ENCODE measurements around the gene SLC6A12.
A peak's percentile ranks its signal among the peaks of the same experiment; 100 is the strongest.

The SLC6A12 gene

GRCh38 chr12:162467-163307 lies 51.3 kb downstream of the SLC6A12 start:
- no peak for DNase-seq (ENCODE audit: low spot score)

- no peak for DNase-seq (ENCODE audit: low spot score)
Measured at GRCh38 chr12:161823-162222, 52.1 kb downstream of the SLC6A12 start.

DNA sequence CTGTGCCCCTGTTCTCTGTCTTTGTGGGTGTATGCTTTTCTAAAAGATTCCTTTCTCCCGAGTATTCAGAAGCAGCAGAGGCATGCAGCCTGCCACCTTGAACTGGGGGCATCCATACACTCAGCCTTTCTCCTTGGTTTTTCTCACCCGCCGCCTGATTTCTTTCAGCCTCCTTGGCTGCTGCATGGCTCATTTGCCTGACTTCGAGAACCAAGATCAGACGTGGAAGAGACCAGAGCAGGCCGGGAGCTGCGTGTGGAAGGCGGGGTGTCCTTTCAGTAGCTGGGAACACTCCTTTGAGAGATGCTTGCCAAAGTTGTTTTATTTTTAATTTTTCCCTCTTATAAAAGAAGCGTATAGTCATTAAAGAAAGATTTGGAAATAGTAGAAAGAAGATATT lies 53.1 kb downstream of the SLC6A12 start:
- no peak for DNase-seq (ENCODE audit: low spot score)

DNA sequence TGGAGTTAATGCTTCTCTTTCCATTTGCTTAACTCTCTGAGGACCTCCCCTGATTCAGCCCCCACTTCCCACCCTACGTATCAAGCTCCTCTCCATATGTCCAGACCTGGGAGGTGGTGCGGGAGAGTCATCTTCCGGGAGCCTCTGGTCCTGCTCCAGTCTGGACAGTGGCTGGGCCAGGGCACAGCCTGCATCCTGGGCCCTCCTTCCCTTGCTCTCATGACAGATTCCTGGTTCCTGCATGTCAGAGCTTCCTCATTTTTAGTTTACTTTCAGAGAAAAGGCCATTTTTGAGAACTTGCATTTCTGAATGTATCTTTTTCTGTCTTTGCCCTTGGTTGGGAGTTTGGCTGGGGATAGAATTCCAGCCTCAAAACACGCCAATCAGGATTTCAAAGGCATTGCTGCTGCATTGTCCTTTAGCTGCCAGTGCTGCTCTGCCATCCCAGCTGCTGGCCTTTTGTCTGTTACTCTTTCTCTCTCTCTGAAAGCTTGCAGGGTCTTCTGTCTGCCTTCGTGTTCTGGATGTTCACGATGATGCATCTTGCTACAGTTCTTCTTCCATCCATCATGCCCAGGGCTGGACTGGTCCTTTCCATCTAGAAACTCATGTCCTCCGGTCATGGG lies 54.7 kb downstream of the SLC6A12 start:
- no peak for DNase-seq (ENCODE audit: low spot score)

DNA sequence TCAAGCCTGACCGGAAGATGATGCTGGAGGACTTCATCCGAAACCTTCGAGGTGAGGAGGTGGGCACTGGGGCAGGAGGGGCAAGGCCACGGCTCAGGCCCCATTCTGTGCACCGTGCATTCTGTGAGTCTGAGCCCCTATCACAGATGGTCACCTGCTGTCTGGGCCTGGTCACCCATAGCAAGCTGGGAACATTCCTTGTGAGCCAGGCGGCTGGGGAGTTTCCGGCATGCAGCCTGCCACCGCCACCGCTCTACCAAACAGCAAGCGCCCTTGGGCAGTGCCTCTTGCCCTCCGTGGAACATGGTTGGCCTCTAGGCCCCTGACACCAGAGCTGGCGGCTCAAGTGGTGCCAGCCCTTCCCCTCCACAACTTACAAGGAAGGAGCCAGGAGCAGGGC lies 56.3 kb downstream of the SLC6A12 start:
- DNase-seq (ENCODE audit: low spot score), result no peak

- DNase-seq (ENCODE audit: low spot score), result no peak
Measured at GRCh38 chr12:156945-157344, 57.0 kb downstream of the SLC6A12 start.

GRCh38 chr12:155646-156045 lies 58.3 kb downstream of the SLC6A12 start:
- DNase-seq (ENCODE audit: low spot score), result no peak

DNA sequence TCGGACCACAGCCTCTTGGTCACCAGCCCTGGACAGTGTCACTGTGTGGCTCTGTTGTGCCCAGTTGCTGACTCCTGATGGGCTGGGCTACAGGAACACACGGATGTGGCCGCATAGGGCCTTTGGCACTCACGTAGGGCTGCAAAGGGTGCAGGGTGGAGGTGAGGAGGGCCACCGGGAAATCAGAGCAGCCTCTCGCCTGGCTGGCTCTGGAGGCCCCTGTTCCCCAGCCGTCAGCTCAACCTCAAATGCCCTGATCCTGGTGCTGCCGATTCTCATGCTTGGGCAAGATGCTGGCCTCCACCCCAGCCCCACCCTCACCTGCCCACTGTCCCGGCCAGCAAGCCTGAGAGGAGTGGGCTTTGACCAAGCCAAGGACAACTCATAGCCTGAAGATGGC lies 59.0 kb downstream of the SLC6A12 start:
- DNase-seq (ENCODE audit: low spot score), result no peak

DNA sequence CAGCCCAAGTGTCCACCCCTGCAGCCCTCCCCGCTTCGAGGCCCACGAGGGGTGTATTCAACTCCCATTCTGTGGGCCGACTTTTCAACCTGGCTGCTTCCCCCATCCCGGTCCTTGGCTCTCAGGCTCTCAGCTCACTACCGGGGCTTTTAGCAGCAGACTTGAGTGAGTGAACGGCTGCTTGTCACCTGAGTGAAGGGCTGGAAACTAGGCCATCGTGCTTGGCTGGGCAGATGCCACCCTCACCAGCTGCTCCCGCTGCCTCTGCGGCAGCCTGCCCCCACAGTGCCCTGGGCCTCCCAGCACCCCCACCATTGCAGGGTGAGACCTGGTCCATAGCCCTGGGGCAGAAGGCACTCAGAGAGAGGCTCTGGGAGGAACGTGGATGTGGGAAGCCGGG lies 59.9 kb downstream of the SLC6A12 start:
- no peak for DNase-seq (ENCODE audit: low spot score)

GRCh38 chr12:153080-153746 lies 60.7 kb downstream of the SLC6A12 start:
- DNase-seq (ENCODE audit: low spot score), result peak; percentile 66

- no peak for DNase-seq (ENCODE audit: low spot score)
Measured at GRCh38 chr12:152440-152839, 61.5 kb downstream of the SLC6A12 start.

DNA sequence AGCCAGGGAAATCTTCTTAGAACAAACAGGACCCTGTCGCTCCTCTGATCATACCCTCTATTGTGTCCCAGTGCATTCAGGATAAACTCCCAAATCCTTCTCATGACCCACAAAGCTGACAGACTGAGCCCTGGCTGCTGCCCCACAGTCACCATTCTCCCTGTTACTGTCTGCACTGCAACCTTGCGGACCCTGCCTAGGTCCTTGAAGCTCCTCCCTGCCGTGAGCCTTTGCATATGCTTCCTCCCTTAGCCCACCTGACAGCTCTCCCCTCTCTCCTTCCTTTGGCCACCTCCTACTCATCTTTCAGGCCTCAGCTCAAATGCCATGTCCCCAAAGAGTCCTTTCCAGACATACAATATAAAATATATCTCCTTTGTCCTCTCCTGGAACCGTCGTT lies 62.4 kb downstream of the SLC6A12 start:
- no peak for DNase-seq (ENCODE audit: low spot score)

- DNase-seq (ENCODE audit: low spot score), result no peak
Measured at GRCh38 chr12:148676-149416, 65.1 kb downstream of the SLC6A12 start.

GRCh38 chr12:147242-147641 lies 66.7 kb downstream of the SLC6A12 start:
- DNase-seq (ENCODE audit: low spot score), result no peak

GRCh38 chr12:145369-145960 lies 68.5 kb downstream of the SLC6A12 start:
- no peak for DNase-seq (ENCODE audit: low spot score)

DNA sequence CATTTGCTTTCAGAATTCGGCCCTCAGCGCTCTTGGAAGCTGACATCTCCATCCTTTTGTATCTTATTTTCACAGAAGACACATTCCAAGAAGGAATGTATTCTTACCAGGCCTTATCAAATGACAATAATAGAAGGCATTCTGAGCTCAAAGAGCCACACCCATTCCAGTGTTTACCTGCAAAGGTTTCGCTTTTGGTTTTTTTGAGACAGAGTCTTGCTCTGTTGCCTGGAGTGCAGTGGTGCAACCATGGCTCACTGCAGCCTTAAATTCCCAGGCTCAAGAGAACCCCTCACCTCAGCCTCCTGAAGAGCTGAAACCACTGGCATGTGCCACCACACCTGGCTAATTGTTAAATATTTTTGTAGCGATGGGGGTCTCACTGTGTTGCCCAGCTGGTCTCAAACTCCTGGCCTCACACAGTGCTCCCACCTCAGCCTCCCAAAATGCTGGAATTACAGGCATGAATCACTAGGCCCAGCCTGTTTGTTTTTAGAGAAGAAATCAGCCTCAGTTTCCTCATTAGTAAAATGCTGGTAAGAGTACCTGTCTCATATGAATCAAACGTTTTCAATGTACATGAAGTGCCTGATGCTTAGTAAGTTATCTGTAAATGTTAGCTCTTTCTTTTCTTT lies 69.2 kb downstream of the SLC6A12 start:
- DNase-seq (ENCODE audit: low spot score), result no peak

DNA sequence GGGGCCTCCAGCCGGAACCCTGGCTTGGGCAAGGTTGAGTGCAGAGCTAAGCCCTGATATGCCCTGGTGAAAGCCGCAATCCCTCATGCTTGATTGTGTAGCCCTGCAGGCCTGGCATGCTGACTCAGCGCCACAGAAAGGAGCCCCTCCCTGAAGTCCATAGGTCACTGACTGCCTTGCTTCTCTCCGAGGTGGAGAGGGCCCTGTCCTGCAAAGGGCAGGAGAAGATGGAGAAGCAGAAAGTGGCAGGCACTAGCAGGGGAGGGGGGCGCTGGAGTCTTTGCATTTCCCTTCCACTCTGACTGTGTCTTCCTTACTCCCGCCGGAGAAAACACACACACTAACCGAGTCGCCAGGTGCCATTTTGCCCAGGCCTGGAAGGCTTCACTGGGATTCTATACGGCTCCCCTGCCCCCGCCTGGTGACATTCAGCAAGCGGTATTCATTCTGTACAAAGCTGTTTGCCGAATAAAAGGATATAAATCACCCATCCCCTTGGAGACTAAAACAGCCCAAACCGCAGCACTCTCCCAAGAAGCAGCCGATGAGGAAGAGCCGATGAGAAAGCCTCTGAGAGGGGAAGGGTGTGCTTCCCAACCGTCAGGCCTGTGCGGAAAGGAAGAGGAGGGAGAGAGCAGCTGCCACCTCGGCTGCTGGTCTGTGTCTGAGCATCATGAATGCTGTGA lies 69.8 kb downstream of the SLC6A12 start:
- no peak for DNase-seq (ENCODE audit: low spot score)

- no peak for DNase-seq (ENCODE audit: low spot score)
Measured at GRCh38 chr12:140162-140561, 73.8 kb downstream of the SLC6A12 start.
